ENCODE data around the gene SLC25A4. TPM values are rescaled to one million over a fixed set of nuclear protein-coding genes. Genes with fewer than 3 reads are reported as not detected.

The SLC25A4 gene
- total RNA-seq, 1 experiment from 2014 or later: 13.2 TPM

Other genes with a start within 250 kb of the SLC25A4 start
- not detected in 2 replicates for gene HELT, start 124.8 kb upstream of the SLC25A4 start, total RNA-seq (2014; rRNA removed; shearing (Covaris generic); ENCODE audit: low replicate concordance)
- gene CFAP97, start 60.7 kb downstream of the SLC25A4 start, total RNA-seq (2014; rRNA removed; shearing (Covaris generic); ENCODE audit: low replicate concordance): 10.7 and 14.1 TPM in 2 replicates
- 20.7 and 26.2 TPM in 2 replicates for gene SNX25, start 66.3 kb downstream of the SLC25A4 start, total RNA-seq (2014; rRNA removed; shearing (Covaris generic); ENCODE audit: low replicate concordance)

Data from Caki2 (cell line).